GM20431 (cell line): ENCODE measurements around the gene HMSD.
"Not testable (repeated sequence)": the region's sequence is repeated elsewhere in the genome, so short reads cannot be mapped to it uniquely, and the experiment has no call there.

Source experiments
- in situ Hi-C: fragments of 300-500 bp; cut with MseI, MboI; formaldehyde crosslinking; loops from one replicate; pipeline ENCODE4 v1.15.0; 2020; ENCODE audit warnings: low sequenced_read_pairs; ENCODE audit not compliant: unreplicated experiment

HMSD gene

GRCh38 chr18:63949068-63949737 is at the start of gene HMSD:
HMSD (plus strand) TSS chr18:63949301; CDS start chr18:63953456, 4,155 bp downstream.
- in situ Hi-C loops = no loop called here

DNA sequence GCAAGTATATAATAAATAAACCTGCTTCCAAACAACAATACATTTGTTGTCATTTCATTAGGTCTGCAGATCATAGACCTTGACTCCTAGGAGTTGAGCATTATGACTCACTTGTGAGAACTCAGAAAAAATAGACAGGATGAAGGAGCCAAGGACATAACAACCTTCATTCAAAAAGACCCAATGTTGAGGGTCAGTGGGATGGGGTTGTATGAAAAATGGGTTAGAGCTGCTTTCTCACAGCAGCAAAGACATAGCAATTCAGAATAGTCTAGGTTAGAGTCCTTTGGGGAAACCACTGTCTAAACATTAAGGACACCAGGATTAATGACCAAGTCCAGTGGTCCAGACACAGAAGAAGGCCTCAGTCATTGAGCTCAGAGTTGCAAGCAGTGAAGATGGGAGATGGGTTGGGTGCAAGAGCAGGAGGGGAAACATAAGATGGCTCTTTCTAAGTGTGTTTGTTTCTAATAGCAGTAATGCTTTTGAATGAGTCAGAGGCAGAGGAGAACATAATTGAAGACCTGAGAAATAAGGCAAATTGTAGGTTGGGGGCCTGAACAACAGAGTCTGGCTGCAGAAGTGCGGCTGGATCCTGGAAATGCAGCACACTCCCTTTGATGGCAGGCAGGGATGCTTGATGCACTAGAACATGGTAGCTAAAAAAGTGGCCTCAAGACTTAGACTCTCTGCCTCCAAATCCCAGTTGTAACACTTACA is 45.1 kb upstream of the HMSD start:
- in situ Hi-C loops = no loop called here

GRCh38 chr18:63904694-63905093 is 44.4 kb upstream of the HMSD start:
- in situ Hi-C loops = no loop called here

GRCh38 chr18:63905361-63905760 is 43.7 kb upstream of the HMSD start:
- in situ Hi-C loops = no loop called here

GRCh38 chr18:63906056-63906455 is 43.0 kb upstream of the HMSD start:
- in situ Hi-C loops = no loop called here

GRCh38 chr18:63907664-63908063 is 41.4 kb upstream of the HMSD start, which contains the start of gene SERPINB10:
SERPINB10 (plus strand) TSS chr18:63907958; CDS start chr18:63915511, 7,553 bp downstream.
- in situ Hi-C loops = no loop called here

DNA sequence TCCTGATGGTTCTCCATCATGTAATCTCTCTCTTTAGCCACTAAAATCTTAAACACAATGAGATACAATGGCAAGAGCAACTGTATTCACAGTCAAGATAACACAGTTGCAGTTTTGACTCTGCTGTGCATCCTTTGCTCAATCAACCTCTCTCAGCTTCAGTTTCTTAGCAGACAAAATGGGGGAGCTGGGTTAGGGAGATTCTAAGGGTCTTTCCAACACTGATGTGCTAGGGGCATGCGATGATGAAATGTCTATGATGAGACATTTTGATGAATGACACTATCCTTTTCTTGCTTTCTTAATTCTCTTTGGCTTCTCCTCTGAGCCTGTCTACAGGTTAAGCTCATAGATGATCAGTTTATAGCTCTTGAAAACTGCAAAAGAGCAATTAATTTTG is 40.2 kb upstream of the HMSD start:
- in situ Hi-C loops = no loop called here

DNA sequence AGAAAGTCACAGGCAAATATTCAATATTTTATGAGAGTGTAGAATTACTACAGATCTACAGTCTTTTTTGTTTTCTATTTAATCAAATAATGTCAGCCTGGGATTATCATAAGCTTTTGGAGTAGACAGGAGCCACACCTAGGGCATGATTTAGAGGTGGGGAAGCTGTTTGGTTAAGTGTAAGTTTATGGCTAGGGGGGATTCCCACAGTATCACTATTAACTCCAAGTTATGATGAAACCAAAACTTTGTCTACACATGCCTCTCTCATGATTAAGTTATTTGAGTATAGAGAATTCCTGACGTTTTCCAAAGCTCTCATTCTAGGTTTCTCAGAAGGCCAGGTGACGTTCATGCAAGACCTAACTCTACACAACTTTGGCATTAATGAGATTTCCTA is 39.2 kb upstream of the HMSD start:
- in situ Hi-C loops = no loop called here

DNA sequence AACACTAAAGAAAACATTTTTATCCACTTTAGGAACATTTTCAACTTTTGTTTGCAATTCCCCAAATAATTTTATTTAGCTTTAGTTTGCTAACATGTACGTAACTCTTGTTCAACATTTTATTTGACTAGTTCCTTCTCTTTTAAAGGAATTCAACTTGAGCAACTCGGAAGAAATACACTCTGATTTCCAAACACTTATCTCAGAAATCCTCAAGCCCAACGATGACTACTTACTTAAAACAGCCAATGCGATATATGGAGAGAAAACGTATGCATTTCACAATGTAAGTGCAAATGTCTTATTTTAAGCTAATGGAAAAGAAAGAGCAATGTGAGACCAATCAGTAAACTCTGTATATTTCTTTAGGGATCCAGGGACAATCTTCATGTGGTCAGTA is 31.3 kb upstream of the HMSD start:
- in situ Hi-C loops = no loop called here

DNA sequence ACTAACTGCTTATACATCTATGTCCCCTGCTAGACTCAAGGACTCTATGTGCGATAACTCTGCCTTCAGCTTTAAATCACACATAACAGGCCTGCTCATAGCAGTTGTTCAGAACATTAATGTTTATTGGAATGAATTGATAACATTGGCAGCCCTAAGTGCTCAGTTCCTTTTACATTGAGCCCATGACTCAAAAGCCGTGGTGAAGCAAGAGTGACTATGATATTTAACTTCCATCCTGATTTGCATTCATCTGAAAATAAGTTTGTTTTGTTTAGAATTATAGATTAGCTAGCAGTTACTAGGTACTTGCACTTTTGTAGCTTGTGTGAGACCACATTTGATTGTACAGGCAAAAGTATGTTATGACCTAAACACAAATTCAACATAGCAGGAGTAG is 27.1 kb upstream of the HMSD start:
- in situ Hi-C loops = no loop called here

DNA sequence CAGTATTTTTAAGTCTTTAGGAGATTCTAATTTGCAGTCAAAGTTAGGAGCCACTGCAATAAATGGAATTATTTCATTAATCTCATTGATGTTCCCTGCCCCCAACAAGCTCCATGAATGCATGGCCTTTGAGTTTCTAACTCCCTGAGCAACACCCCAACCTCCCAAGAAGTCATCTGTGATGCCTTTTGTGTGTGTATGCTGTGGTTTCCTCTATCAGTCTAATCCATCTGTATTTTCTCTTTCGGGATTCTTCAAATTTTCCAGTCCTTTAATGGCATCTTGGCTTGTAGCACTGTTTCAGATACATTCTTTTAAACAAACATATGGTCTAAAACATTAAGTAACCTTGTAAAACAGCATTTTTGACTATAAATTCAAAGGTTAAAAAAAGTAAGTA is 24.6 kb upstream of the HMSD start:
- in situ Hi-C loops = no loop called here

GRCh38 chr18:63928331-63928730 is 20.8 kb upstream of the HMSD start:
- in situ Hi-C loops = no loop called here

DNA sequence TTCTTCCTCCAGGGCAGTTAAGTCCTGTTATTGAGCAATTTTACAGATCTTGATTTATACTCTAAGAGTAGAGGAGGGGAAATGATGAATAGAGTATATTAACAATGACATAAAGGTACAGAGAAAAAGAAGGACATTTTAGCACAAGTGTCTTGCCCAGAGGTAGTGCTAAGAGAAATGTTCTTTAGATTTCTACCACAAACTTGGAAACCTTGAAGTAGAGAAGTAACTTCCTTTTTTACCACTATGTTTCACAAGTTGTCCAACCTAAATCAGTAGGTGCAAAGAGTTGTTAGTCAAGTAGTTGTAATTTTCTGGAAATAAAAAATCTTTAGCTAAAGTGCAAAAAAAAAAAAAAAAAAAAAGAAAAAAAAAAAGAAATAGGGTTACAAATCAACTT is 19.7 kb upstream of the HMSD start:
- in situ Hi-C loops = not testable (repeated sequence)

GRCh38 chr18:63930773-63931354 is 18.2 kb upstream of the HMSD start:
- in situ Hi-C loops = no loop called here

DNA sequence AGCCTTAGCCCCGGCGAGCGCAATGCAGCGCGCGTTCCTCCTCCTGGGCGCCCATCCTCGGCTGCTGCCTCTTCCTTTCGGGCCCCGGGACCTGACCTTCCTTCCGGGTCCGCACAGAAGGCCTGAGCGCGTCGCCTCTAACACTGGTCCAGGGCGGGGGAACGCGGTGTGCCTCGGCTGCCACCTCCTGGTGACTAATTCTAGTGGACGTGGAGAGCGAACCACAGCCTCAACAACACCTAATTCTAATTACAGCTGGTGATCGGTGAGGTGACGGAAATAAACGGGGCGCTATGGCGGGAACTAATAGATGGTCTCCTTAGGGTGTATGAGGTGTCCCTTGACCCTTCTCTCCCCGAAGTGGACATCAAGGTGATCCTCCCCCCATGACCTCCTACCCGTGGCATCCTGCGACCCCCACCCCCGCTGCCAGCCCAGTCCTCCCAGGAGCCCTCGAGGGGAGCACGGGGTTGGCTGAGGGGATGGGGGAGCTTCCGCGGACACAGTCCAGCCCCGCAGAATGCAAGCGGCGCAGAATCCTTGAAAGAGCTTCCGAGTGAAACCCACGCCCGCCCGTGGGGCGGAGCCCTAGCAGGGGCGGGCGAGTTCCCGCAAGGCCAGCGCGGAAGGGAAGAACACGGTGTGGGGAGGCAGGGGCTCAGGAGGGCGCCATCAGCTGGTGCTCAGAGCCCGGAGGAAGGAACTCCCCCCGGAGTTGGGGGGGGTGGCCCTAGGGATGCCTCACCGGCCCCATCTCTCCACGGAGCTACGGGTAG is 12.8 kb upstream of the HMSD start:
- in situ Hi-C loops = no loop called here

DNA sequence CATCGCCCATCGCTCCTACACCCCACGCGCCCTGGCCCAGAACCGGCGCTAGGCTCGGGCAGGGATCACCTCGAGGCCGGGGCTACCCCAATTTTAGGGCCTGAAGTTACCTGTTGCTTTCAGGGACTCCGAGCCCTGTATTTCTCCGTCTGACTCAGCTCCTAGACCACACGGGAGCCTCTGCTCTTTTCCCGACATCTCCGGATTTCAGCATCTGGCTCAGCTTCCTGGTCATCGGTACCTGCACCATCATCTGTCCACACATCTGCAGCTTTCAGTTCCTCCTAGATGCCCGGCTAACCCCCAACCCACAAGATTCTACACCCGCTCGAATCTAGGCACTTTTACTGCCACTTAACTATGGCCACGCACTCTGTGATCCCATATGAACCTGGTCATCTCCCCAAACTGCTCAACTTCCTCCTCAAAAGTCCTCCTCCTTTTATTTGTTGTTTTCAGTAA is 12.1 kb upstream of the HMSD start:
- in situ Hi-C loops = no loop called here

DNA sequence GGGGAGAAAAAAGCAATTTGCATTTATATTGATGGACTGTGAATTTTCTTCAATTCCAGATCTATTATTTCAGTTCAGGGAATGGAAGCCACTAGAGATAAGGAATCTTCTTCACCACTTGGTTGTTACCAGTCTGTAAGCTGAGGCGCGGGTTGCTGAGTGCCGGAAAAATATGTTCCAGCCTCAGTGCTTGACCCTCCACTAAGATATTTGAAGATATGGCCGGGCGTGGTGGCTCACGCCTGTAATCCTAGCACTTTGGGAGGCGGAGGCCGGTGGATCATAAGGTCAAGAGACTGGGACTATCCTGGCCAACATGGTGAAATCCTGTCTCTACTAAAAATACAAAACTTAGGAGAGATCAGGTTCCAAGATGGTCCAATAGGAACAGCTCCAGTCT is 9.1 kb upstream of the HMSD start:
- in situ Hi-C loops = no loop called here

DNA sequence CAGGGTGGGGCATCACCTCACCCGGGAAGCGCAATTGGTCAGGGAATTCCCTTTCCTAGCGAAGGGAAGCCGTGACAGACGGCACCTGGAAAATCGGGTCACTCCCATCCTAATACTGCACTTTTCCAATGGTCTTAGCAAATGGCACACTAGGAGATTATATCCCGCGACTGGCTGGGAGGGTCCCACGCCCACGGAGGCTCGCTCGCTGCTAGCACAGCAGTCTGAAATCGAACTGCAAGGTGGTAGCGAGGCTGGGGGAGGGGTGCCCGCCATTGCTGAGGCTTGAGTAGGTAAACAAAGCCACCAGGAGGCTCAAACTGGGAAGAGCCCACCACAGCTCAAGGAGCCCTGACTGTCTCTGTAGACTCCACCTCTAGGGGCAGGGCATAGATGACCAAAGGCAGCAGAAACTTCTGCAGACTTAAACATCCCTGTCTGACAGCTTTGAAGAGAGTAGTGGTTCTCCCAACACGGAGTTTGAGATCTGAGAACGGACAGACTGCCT is 8.5 kb upstream of the HMSD start:
- in situ Hi-C loops = not testable (repeated sequence)

DNA sequence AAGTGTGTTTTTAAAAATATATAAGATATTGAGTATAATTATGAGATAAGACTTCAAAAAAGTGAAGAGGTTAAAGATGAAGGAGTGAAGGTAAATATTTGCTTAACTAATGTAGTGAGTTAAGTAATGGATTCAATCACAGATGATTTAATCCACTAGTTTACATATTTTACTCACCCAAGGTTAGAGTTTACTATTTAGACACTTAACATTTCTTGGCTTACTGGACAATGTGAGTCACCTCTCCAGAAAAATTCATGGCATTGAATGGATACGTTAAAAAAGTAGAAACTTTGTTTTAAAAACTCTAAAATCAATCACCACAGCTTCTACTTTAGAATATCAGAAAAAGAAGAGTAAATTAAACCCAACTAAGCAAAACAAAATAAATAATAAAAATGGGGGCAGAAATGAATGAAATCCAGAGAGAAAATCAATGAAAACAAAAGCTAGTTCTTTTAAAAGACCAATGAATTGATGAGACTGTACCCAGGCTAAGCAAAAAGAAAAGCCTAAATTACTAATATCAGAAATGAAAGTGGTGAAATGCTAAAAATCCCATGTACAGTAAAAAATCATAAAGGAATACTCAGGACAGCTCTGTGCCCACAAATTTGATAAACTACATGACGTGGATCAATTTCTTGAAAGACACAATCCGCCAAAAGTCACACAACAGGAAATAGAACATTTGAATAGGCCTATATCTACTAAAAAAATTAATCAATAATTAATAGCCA is 1.9 kb upstream of the HMSD start:
- in situ Hi-C loops = no loop called here

GRCh38 chr18:63951302-63951705 is 2.2 kb downstream of the HMSD start:
- in situ Hi-C loops = no loop called here
